Measurements from ENCODE around the gene SYDE2.
"Not testable (repeated sequence)": the region's sequence is repeated elsewhere in the genome, so short reads cannot be mapped to it uniquely, and the experiment has no call there.

SYDE2 gene, protein sequence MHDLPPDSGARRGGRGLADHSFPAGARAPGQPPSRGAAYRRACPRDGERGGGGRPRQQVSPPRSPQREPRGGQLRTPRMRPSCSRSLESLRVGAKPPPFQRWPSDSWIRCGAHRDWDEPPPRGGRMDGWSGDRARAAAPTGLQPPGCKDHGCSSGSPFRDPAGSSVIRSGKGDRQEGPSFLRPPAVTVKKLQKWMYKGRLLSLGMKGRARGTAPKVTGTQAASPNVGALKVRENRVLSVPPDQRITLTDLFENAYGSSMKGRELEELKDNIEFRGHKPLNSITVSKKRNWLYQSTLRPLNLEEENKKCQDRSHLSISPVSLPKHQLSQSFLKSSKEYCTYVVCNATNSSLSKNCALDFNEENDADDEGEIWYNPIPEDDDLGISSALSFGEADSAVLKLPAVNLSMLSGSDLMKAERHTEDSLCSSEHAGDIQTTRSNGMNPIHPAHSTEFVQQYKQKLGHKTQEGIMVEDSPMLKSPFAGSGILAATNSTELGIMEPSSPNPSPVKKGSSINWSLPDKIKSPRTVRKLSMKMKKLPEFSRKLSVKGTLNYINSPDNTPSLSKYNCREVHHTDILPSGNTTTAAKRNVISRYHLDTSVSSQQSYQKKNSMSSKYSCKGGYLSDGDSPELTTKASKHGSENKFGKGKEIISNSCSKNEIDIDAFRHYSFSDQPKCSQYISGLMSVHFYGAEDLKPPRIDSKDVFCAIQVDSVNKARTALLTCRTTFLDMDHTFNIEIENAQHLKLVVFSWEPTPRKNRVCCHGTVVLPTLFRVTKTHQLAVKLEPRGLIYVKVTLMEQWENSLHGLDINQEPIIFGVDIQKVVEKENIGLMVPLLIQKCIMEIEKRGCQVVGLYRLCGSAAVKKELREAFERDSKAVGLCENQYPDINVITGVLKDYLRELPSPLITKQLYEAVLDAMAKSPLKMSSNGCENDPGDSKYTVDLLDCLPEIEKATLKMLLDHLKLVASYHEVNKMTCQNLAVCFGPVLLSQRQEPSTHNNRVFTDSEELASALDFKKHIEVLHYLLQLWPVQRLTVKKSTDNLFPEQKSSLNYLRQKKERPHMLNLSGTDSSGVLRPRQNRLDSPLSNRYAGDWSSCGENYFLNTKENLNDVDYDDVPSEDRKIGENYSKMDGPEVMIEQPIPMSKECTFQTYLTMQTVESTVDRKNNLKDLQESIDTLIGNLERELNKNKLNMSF

DNA sequence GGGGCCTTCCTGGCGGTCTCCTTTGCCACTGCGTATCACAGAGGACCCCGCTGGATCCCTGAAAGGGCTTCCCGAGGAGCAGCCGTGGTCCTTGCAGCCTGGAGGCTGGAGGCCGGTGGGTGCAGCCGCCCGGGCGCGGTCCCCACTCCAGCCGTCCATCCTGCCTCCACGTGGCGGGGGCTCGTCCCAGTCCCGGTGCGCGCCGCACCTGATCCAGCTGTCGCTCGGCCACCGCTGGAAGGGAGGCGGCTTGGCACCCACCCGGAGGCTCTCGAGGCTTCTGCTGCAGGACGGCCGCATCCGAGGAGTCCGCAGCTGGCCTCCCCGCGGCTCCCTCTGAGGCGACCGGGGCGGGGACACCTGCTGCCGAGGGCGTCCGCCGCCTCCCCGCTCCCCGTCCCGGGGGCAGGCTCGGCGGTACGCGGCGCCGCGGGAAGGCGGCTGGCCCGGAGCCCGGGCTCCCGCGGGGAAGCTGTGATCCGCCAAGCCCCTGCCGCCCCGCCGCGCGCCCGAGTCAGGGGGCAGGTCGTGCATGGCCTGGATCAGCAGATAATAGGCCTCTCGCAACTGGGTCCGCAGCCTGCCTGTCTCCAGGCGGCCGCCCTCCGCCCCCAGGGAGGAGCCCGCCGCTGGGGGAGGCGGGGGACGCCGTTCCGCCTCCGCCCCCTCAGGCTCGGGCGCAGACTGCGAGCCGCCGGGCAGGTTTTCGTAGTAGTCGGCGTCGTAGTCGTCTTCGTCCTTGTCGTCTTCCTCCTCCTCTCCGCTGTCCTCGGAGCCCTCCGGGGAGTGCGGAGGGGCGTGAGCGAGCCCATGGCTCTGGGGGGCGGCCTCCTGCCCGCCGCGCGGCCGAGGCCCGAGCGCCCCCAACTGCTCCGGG, at the start of gene SYDE2:
TSS of gene SYDE2 (minus strand) at position 554 of the 877 bp plus-strand sequence. CDS start at position 534, 20 bp downstream.
- peak; percentile 67 for DNase-seq

DNA sequence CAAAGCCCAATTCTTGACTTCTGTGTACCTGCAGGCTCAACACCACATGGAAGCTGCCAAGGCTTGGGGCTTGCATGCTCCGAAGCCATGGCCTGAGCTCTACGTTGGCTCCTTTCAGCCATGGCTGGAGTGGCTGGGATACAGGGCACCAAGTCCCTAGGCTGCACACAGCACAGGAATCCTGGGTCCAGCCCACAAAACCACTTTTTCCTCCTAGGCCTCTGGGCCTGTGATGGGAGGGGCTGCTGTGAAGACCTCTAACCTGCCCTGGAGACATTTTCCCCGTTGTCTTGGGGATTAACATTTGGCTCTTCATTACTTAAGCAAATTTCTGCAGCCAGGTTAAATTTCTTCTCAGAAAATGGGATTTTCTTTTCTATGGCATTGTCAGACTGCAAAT, 48.2 kb upstream of the SYDE2 start:
- DNase-seq, result not testable (repeated sequence)

DNA sequence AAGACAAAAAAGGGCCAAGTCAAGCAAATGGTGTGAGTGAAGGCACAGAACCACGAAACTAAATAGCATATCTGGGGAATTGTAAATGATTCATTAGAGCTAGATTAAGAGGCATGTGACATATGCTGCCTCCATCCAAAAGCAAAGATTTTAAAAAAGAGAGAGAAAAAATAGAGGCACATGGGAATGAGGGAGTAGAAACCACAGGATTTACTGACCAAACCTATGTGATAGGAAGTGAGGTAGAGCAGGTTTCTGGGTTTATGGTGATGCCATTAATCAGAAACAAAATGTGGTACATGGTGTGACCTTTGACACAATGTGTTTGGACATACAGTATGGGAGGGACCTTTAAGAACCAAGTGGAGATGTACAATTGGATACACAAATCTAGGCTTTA, 45.1 kb upstream of the SYDE2 start:
- DNase-seq, result peak; percentile 14

DNA sequence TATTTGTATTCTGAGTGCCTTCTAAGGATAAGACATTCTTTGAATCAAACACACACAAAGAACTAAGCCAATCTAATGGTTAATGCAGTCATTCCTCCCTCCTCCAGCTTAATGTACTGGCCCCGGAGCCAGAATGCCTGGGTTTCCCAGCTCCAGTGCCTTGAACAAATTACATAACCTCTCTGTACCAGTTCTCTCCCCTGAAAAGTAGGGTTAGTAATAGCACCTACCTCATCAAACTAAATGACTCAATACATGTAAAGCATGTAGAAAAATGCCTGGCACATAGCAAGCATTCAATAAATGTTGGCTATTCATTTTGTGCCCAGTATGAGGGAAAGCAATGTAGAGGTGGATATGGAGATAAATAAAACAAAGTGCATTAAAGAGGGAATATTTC, 44.6 kb upstream of the SYDE2 start:
- DNase-seq, result peak; percentile 46

DNA sequence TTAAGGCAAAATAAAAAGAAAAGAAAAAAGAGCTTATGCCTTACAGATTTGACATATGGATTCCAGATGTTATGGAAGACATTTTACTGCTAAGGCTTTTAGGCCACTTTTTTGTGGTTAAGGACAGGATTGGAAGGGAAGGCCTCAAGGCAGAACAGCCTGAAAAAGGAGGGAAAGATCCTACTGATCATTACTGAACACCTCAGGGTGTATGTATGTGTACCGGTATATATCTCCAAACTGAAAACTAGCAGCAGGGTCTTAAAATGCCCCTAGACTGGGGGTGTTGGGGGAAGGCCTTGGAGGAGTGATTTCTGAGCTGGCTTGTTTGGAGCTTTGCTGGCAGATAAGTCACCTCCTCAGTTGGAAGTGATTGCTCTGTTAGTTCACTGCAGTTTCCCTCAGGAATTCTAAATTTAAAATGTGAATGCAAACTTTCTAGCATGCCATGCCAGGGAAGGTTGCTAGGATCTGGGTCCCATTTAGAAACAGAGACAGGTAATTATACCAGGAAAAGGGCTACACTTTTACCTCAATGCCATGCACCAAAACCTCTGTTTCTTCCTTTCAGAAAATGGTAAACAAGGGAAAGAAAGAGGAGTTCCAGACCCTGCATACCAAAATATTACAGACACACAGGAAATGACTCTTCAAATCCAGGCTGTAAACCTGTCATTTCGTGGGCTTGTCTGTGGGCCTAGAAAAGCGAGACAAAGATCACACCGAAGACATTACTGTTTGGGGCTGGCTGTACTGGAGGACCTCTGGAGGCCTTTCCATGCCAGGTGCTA, 43.6 kb upstream of the SYDE2 start:
- peak; percentile 80 for DNase-seq

DNA sequence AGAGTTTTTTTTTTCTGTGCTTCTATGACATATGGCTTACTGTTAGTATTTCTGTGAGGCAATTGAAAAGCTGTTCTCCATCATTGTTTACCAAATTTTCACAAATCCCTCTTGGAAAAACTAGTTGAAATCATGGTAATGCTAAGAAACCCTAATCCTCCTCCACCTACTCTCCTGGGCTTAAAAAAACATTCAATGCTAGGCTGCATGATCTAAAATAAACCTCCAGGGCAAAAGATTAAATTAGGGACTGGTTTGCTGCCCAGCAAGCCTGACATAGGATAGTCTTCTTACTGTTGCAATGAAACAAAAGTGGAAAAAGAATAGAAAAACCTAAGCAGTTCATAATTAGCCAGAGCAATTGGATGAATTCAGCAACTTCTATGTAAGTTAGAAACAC, 42.6 kb upstream of the SYDE2 start:
- no peak for DNase-seq

DNA sequence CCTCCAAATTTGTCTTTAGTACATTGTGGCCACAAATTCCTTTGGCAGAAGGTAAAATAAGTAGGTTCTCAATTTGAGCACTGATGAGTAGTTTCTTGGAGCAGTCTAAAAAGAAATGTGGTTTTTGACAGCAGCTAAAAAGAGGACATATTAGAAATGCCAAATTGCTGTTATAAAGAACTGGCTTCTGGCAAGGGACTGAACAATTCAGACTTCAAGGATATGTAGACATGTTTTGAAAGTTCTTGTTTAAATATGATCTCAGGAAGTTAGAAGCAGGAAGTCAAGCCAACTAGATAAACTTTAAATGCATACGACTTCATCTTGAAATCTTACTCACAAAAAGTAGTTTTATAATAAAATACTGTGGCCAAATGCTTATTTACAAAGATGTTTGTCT, 39.8 kb upstream of the SYDE2 start:
- DNase-seq, result no peak

DNA sequence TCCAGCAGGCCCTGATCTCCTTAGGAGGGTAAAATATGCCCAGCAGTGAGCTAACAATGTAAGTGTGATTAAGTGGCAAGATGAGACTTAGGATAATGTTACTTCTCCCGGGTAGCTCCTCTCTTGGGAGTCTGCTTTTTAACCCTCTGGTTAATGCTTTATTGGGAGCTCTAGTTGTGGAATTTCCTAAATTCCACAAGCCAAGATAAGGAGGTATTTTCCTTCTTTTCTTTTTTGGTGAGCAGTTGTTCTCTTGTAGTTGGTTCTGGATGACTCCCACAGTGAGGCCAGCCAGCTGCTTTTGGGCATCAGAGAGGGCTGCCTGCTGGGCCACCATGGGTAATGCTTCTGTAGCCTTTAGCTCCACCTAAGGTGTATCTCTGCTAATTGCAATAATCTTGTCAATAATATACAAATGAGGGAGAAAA, 39.4 kb upstream of the SYDE2 start:
- peak; percentile 66 for DNase-seq

DNA sequence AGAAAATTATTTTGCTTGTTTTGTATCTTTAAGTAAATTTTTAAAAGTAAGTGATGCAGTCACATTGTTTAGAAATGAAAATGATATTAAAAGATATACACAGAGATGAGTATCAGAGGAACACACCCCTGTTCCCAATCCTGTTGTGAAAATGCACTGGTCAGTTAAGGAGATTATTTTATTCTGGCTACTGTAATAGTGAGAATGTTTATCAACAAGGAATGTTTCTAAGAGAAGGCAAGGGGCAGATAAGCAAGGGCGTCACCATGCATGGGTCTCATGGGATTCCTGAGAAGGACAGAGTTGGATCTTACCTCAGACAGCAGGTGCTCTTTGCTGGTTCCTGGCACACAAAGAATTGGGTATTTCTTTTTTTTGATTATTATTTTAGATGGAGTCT, 36.8 kb upstream of the SYDE2 start:
- DNase-seq, result no peak

DNA sequence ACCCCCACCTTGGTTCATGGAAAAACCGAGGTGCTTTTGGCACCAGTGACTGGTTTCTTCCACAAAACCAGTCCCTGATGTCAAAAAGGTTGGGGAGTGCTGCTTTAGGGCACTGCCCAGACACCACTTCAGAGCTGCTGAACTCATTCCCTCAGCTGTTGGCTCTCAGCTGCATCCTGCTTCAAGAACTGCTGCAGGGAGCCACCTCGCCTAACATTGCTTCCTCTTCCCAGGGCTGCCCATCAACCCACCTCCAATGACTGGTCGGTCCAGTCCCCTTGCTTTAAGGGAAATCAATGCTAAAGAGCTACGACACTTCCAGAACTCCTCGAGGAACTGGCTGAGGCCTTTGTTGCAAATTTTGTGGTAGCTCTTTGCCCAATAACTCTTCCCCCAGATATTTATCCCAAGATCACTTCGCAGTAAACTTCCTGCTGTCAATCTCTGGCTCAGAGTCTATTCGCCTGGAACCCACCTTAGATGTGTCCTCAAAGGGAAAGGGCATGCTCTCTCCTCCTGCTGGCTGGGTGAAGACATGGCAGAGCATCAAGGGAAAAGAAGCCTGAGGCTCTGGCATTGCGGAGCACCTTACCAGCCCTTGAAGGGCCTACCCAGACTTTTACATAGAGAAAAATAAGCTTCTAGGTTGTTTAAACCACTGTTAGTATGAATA, 29.6 kb upstream of the SYDE2 start:
- DNase-seq, result no peak

DNA sequence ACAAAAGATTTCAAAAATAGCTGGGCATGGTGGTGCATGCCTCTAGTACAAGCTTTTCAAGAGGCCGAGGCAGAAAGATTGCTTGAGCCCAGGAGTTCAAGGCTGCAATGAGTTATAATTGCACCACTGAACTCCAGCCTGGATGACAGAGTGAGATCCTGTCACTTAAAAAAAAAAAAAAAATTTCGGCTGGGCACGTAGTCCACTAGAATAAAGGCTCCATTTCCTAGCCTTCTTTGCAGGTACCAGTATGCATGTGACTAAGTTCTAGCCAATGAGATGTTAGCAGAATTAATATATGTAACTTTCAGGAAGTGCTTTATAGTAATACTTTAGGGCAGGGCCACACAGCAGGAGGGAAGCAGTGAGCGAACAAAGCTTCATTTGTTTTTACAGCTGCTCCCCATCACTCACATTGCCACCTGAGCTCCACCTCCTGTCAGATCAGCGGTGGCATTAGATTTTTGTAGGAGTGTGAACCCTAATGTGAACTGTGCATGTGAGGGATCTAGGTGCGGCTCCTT, 28.8 kb upstream of the SYDE2 start:
- DNase-seq, result no peak

DNA sequence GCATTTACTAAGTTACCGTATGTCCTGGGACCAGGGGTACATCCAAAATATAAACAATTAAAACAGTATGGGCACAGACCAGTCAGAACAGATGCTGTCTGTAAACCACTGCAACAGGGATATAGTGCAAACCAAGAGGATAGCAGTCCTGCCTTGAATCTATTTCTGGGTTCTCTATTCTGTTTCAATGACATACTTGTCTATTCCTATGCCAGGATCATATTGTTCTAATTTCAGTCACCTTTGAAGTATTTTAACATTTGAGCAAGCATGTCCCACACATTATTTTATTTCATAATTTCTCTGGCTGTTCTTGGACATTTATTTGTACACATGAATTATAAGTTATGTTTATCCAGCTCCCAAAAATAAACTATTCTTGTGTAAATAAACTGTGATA, 28.2 kb upstream of the SYDE2 start:
- DNase-seq, result no peak

DNA sequence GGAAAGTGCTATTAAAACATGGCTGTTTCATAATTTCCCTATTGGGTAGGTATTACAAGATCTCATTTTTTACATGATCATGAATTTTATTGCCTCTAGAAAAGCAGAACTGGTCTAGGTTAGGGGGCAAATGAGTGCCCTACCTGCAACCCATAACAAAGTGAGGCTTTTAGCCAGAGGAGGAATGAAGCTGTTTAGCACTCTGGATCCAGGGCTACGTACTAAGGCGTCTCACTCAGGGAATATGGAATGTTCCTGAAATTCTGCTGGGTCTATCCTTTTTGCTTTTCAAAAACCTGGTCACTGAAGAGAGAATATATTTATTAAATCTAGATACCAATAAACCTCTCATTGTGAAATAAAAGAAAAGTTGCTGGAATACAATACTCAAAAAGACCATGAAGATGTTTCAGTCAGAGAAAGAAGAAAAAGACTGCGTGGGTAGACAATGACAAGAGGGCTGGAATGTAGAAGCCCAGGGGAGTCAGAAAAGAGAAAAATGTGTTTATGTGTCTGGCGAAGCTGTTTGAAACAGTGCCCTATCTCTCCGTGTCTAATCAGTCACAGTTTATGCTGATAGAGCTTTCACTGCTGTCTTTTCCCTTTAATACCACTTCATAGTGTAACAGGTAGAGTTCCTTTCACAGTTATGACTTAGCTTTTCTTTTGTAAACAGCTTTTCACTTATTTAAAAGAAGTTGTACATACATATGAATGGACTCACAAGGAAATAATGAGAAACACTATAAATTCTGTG, 25.0 kb upstream of the SYDE2 start:
- DNase-seq, result no peak

DNA sequence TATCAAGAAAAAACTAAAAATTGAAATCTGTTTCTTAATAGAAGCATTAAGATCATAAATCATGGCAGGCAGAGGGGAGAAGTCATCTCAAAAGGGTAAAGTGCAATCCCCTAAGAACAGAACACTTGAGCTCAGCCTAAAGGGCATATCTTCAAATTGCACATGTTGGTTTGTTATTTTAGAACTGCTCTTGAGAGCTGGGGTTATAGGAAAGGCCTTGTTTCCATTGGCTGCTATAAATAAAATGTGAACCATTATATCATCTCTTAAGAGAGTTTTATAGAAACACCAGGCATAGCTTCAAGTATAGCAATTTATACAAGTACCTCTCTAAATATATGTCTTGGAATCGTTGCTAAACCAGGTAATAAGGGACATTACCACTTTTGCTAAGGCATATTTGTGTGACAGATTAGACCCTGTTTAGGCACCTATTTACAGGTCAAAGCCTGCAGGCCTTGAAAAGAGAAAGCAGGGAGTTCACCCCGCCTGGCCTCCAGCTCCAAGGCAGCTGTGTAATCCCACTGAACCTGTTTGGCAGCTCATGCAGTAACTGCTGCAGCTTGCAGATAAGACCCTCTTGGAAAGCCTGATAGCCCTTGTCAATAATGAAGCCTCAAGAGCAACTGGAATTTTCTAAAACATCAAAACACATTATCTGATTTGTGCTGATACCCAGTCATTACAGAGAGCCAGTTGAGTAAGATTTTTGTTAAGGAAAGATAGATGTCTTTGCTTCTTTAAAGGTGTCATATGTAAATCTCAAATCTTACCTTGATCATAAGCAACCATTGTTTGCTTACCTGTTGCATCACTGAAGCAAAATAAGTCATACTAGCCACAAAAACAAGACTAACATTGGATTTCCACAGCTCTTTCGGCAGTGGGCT, 24.2 kb upstream of the SYDE2 start:
- no peak for DNase-seq

DNA sequence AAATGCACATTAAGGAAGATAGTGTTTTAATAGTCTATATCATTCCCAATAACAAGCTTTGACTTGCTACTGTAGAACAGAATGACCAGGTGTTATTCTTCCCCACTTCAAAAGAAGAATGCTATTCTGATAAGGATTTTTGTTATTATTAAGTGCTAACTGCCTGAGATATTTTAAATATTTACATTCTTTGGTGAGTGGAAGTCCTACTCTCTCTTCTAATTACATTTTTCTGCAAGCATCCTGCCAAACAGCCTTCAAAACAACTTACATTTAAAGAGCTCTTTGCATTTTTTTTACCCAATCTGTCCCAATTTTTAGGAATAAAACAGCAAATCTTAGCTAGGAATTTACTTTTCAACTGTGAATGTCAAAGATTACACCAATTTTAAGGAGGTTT, 23.5 kb upstream of the SYDE2 start:
- DNase-seq, result no peak

DNA sequence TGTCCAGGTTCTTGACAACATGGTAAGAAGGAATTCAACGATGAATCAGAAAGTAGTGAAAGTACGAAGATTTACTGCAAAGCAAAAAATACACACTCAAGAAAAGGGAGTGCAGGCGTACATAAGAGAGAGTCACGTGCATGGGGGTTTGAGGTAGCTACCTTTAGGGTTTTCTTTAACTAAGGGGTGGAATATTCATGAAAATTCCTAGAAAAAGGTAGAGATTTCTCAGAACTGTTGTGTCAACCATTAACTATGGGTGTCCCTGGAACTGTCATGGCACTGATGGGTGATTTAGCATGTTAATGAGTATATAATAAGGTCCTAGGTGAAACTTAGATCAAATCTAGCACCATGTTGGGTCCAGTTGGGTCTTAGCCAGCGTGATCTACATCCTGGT, 22.5 kb upstream of the SYDE2 start:
- no peak for DNase-seq

DNA sequence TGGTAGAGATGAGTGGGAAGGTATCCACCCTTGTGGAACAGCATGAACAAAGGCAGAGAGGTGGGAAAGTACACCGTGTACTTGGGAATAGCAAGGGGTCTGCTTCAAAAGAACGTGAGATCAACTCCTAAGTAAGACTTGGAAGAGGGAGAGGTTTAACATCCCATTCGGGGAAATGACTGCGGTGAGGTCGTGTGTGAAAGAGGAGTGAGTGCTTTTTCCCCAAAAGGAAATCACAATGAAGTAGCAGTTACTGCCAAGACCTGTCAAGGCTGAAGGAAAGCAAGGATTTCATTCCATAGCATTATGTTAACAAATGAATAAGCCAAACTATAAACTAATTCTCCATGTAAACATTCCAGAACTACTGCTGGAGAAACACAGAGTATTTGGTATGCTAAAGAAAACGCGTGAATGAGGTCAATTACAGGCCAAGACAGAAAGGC, 20.0 kb upstream of the SYDE2 start:
- no peak for DNase-seq

DNA sequence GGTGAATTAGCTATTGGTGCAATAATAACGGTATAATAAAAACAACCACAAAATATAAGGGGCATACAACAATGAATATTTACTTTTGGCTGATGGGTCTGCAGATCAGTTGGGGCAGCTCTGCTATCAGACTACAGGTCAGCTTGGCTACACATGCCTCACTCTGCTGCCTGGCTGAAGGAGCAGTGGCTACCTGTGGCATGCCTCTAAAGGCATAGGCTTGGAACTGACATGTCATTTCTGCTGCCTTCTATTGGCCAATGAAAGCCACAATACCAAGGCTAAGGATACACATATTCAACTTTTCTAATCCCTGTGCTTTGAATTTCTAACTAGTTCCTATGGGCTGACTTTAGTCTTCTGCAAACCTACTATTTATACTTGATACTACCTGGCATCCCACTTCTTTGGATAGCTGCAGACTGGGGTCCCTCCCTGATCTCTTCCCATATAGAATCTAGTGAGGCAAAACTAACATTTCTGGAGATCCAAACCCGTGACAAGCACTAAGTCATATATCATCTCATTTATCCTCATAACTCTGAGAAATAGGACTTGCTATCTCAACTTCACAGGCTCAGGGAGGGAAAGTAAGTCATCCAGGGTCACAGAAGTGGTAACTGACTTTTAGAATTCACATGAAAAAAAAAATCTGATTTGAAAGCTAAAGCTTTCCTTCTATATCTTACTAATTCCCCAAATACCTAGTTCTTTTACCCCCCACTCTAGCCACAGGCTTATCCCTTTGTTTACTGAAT, 19.2 kb upstream of the SYDE2 start:
- no peak for DNase-seq

Data from HCEC 1CT (cell line).